Endothelial cell of umbilical vein (primary cell): ENCODE data around the gene ARHGEF7. TPM values are rescaled to one million over a fixed set of nuclear protein-coding genes. Genes with fewer than 3 reads are reported as not detected.

Experiments
- BruUV-seq: library from RNA; stranded (reverse); fragments of 400-500 nt; replicated peaks from 2 replicates; lab custom pipeline; 2021; lab: Mats Ljungman, UMichigan
- CTCF ChIA-PET: fragments of 300-600, 350-600 bp; sonication (Branson Sonifier 250); formaldehyde crosslinking; loops from one replicate; lab custom pipeline; 2021; ENCODE audit warnings: antibody characterized with exemption, inconsistent platforms; lab: Charles Lee
- POLR2A ChIA-PET: fragments of 300-600, 350-600 bp; sonication (Branson Sonifier 250); formaldehyde crosslinking; loops from one replicate; lab custom pipeline; 2021; ENCODE audit warnings: antibody characterized with exemption, inconsistent platforms; lab: Charles Lee
- DNase-seq: peaks from one replicate; pipeline ENCODE4 v3.0.0-alpha.2; 2011; ENCODE audit warnings: low read depth, low spot score
- FAIRE-seq: peaks from 2 replicates; lab custom pipeline; 2011; peaks lifted over from hg19 to GRCh38; lab: Jason Lieb, UNC
- H2AFZ ChIP-seq: 2 replicates; pipeline ENCODE4 v1.6.0; 2012; ENCODE audit warnings: low read depth, low read length, control low read depth, inconsistent platforms
- H3K27ac ChIP-seq: 2 replicates; pipeline ENCODE4 v1.5.1; 2011; ENCODE audit warnings: low read depth, mild to moderate bottlenecking, control low read depth, low read length, moderate library complexity; ENCODE audit not compliant: insufficient read depth
- H3K27me3 ChIP-seq, 2 experiments: 2 replicates each; pipeline versions ENCODE4 v1.6.0 to v1.6.1; 2011; ENCODE audit warnings: low read length in 2 of 2, mixed read lengths in 1 of 2; ENCODE audit not compliant: control insufficient read depth in 2 of 2, insufficient read depth in 2 of 2
- H3K36me3 ChIP-seq, 2 experiments: 2 replicates in 1 of 2; 3 replicates in 1 of 2; pipeline ENCODE4 v1.5.1; 2011; ENCODE audit warnings: low read length in 2 of 2, mild to moderate bottlenecking in 1 of 2, moderate library complexity in 1 of 2; ENCODE audit not compliant: control insufficient read depth in 2 of 2, insufficient read depth in 2 of 2; ENCODE audit errors: extremely low read depth in 1 of 2
- H3K4me1 ChIP-seq: 3 replicates; pipeline ENCODE4 v1.5.1; 2011; ENCODE audit warnings: mild to moderate bottlenecking, low read length; ENCODE audit not compliant: control insufficient read depth, insufficient read depth; ENCODE audit errors: extremely low read depth
- H3K4me2 ChIP-seq: 2 replicates; pipeline ENCODE4 v1.6.1; 2011; ENCODE audit warnings: low read length, control low read depth, mixed read lengths; ENCODE audit not compliant: insufficient read depth
- H3K4me3 ChIP-seq, 3 experiments: fragments of 200-600 bp in 1 of 3; sonication (generic), shearing (Covaris generic) in 1 of 3; replicated peaks in 1 of 3; 2 replicates each; pipeline ENCODE4 v1.5.1; 2011 to 2016; ENCODE audit warnings: control low read depth in 3 of 3, low read length in 3 of 3, mild to moderate bottlenecking in 2 of 3, inconsistent platforms in 1 of 3, low read depth in 1 of 3, moderate library complexity in 1 of 3; ENCODE audit not compliant: insufficient read depth in 1 of 3
- H3K79me2 ChIP-seq: 2 replicates; pipeline ENCODE4 v1.6.0; 2012; ENCODE audit warnings: low read length, inconsistent platforms; ENCODE audit not compliant: control insufficient read depth, insufficient read depth
- H3K9ac ChIP-seq: replicated peaks from 2 replicates; pipeline ENCODE3; 2011; ENCODE audit warnings: low read length, control low read depth; ENCODE audit not compliant: insufficient read depth; ENCODE audit errors: extremely low read depth
- H3K9me1 ChIP-seq: replicated peaks from 3 replicates; pipeline ENCODE4 v1.6.0; 2011; ENCODE audit warnings: mild to moderate bottlenecking, low read length; ENCODE audit not compliant: control insufficient read depth, insufficient read depth; ENCODE audit errors: extremely low read depth
- H3K9me3 ChIP-seq: replicated peaks from 2 replicates; pipeline ENCODE4 v1.5.1; 2012; ENCODE audit warnings: low read length, inconsistent platforms; ENCODE audit not compliant: control insufficient read depth, insufficient read depth
- H4K20me1 ChIP-seq: replicated peaks from 2 replicates; pipeline ENCODE3; 2011; ENCODE audit warnings: mild to moderate bottlenecking, low read length; ENCODE audit not compliant: control insufficient read depth, insufficient read depth; ENCODE audit errors: extremely low read depth
- CTCF ChIP-seq, 2 donors: IDR thresholded peaks; 1 replicate in 1 of 2; 2 replicates in 1 of 2; pipeline ENCODE4 v1.5.1; 2011; ENCODE audit warnings: low read length in 2 of 2, mild to moderate bottlenecking in 2 of 2, moderate library complexity in 2 of 2, control low read depth in 1 of 2, inconsistent platforms in 1 of 2, low read depth in 1 of 2; ENCODE audit not compliant: insufficient read depth in 1 of 2; ENCODE audit errors: extremely low read depth in 1 of 2
- EZH2 ChIP-seq: IDR thresholded peaks from 2 replicates; pipeline ENCODE4 v1.6.1; 2012; ENCODE audit warnings: borderline replicate concordance, low read depth, mild to moderate bottlenecking, moderate library complexity, low read length, inconsistent platforms; ENCODE audit not compliant: severe bottlenecking
- FOS ChIP-seq: IDR thresholded peaks from 2 replicates; pipeline ENCODE4 v1.6.1; 2011; ENCODE audit warnings: mild to moderate bottlenecking, low read length, moderate library complexity, borderline replicate concordance; ENCODE audit not compliant: insufficient read depth
- GATA2 ChIP-seq: IDR thresholded peaks from 2 replicates; pipeline ENCODE4 v1.7.0; 2011; ENCODE audit warnings: low read depth, mild to moderate bottlenecking, moderate library complexity, mixed read lengths, low read length; ENCODE audit not compliant: insufficient read length, insufficient read depth
- JUN ChIP-seq: IDR thresholded peaks from 2 replicates; pipeline ENCODE4 v1.6.1; 2011; ENCODE audit warnings: borderline replicate concordance, low read depth; ENCODE audit not compliant: insufficient read length, insufficient read depth
- MAX ChIP-seq: IDR thresholded peaks from 2 replicates; pipeline ENCODE4 v1.6.1; 2011; ENCODE audit not compliant: insufficient read depth, insufficient read length
- MYC ChIP-seq: IDR thresholded peaks from one replicate; pipeline ENCODE4 v1.6.1; 2011; ENCODE audit warnings: mild to moderate bottlenecking, low read depth, low read length
- POLR2A ChIP-seq: IDR thresholded peaks from 2 replicates; pipeline ENCODE4 v1.6.1; 2012; ENCODE audit warnings: low read depth, mild to moderate bottlenecking, control low read depth, low read length
- POLR2AphosphoS5 ChIP-seq: IDR thresholded peaks from 2 replicates; pipeline ENCODE4 v1.6.1; 2012; ENCODE audit warnings: low read depth, mild to moderate bottlenecking, control low read depth, low read length, moderate library complexity; ENCODE audit not compliant: insufficient read depth
- dilution Hi-C: fragments of 300-500 bp; cut with MboI; formaldehyde crosslinking; loops from one replicate; pipeline ENCODE4 v1.15.0; 2019; ENCODE audit warnings: low sequenced_read_pairs; ENCODE audit not compliant: extremely low pct_ligation_motif_present
- intact Hi-C: fragments of 100-400 bp; cut with micrococcal nuclease; formaldehyde crosslinking; loops from one replicate; pipeline ENCODE4 v1.10.0; 2022
- polyA plus RNA-seq, 4 experiments: library from polyadenylated mRNA; depleted of rRNA in 3 of 4; stranded (reverse) in 3 of 4; unstranded in 1 of 4; fragments of >200 nt; gene quantifications; 2 replicates each; pipeline versions ENCODE4 v1.2.1 to v1.2.3, GENCODE V29; 2011 to 2012; ENCODE audit warnings: missing spikeins in 1 of 4
- total RNA-seq: library from RNA; stranded (reverse); gene quantifications from 2 replicates; pipeline ENCODE4 v1.2.3, GENCODE V29; 2021

The ARHGEF7 gene
- total and polyA plus RNA-seq, 2 donors (not counting 3 experiments of a cell fraction or from before 2014, with no cell fraction given): 94.9 to 155 TPM

DNA sequence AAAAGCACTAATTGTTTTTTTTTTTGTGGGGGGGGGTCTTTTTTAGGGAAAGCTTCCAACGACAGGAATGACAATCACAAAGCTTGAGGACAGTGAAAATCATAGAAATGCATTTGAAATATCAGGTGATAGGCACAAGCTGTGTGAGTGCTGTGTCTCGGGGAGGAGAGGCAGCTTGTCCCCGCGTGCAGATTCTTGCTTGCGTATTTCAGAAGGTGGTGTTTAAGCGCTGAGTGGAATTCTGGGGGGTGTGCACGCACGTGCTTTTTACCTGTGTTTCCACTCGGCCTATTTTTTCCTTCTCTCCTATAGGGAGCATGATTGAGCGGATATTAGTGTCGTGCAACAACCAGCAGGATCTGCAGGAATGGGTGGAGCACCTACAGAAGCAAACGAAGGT, 165.1 kb downstream of the ARHGEF7 start:
- Histone ChIP-seq H3K27me3 (no peaks in the 10 kb centered on the region), H3K4me1 (no peaks in the 10 kb centered on the region), H3K36me3 (peaks cover 31 to 44% of the 10 kb centered on the region in 2 experiments), H3K27ac (no peak overlapping the region), H3K4me2 (no peak overlapping the region), H4K20me1 (no peaks in the 10 kb centered on the region), H3K79me2 (peaks cover 11% of the 10 kb centered on the region), H3K4me3 (no peak overlapping the region), H2AFZ (no peak overlapping the region), H3K9ac (no peak overlapping the region), H3K9me3 (no peaks in the 10 kb centered on the region), H3K9me1 (no peaks in the 10 kb centered on the region)
- no peak for FAIRE-seq
- DNase-seq: no peak
- no peak for TF ChIP-seq FOS
- no peak for TF ChIP-seq GATA2
- TF ChIP-seq POLR2AphosphoS5: no peak
- TF ChIP-seq MYC: no peak
- no peak for TF ChIP-seq EZH2
- no peak for TF ChIP-seq CTCF (IDR thresholded peaks at IDR 0.05; ENCODE audit: extremely low read depth in 1 of 2, insufficient read depth in 1 of 2, low read depth in 1 of 2, low read length in 2 of 2)
- no peak for TF ChIP-seq MAX
- TF ChIP-seq JUN: no peak
- TF ChIP-seq POLR2A: no peak
- CTCF ChIA-PET: no interaction called here
- dilution Hi-C loops: no loop called here
- BruUV-seq: no TSS peak
- intact Hi-C loops: no loop called here
- POLR2A ChIA-PET: no interaction called here
